ENCODE results near the gene MEAK7. TPM values are rescaled to one million over a fixed set of nuclear protein-coding genes. Genes with fewer than 3 reads are reported as not detected.
"Not testable (repeated sequence)": the region's sequence is repeated elsewhere in the genome, so short reads cannot be mapped to it uniquely, and the experiment has no call there.

Gene MEAK7
- total RNA-seq, 1 donor from 2014 or later = 4.4 TPM

GRCh38 chr16:84535851-84536250 lies 31.4 kb upstream of the MEAK7 start:
- intact Hi-C loops (cut with micrococcal nuclease) = no loop called here
- no peak for ATAC-seq
- DNase-seq = no peak

GRCh38 chr16:84535408-84535807 lies 30.9 kb upstream of the MEAK7 start:
- DNase-seq (no peak), ATAC-seq (no peak)
- intact Hi-C loops (cut with micrococcal nuclease) = no loop called here

GRCh38 chr16:84534815-84535214 lies 30.4 kb upstream of the MEAK7 start:
- no peak for DNase-seq
- ATAC-seq = no peak
- intact Hi-C loops (cut with micrococcal nuclease) = no loop called here

GRCh38 chr16:84532855-84533486 lies 28.5 kb upstream of the MEAK7 start:
- DNase-seq = no peak
- peak; percentile 53 for ATAC-seq
- intact Hi-C loops (cut with micrococcal nuclease) = no loop called here

- ATAC-seq (peak; percentile 93), DNase-seq (peak; percentile 66)
- intact Hi-C loops (cut with micrococcal nuclease) = no loop called here
Measured at GRCh38 chr16:84532291-84532724, 27.8 kb upstream of the MEAK7 start.

GRCh38 chr16:84531671-84532111 lies 27.2 kb upstream of the MEAK7 start:
- intact Hi-C loops (cut with micrococcal nuclease) = no loop called here
- no peak for DNase-seq
- no peak for ATAC-seq

- no peak for ATAC-seq
- DNase-seq = no peak
- intact Hi-C loops (cut with micrococcal nuclease) = no loop called here
Measured at GRCh38 chr16:84530590-84530989, 26.1 kb upstream of the MEAK7 start.

- intact Hi-C loops (cut with micrococcal nuclease) = no loop called here
- ATAC-seq = no peak
Measured at GRCh38 chr16:84529607-84530006, 25.1 kb upstream of the MEAK7 start.

GRCh38 chr16:84528322-84528721 lies 23.9 kb upstream of the MEAK7 start:
- ATAC-seq (no peak), DNase-seq (no peak)
- intact Hi-C loops (cut with micrococcal nuclease) = no loop called here

More at GRCh38 chr16:84529607-84530006, 25.1 kb upstream of the MEAK7 start:
- no peak for DNase-seq

- DNase-seq = no peak
Measured at GRCh38 chr16:84527532-84528269, 23.2 kb upstream of the MEAK7 start.

GRCh38 chr16:84526794-84527531 lies 22.5 kb upstream of the MEAK7 start:
- DNase-seq (no peak), ATAC-seq (peak; percentile 67)
- intact Hi-C loops (cut with micrococcal nuclease) = no loop called here

More at GRCh38 chr16:84527532-84528269, 23.2 kb upstream of the MEAK7 start:
- intact Hi-C loops (cut with micrococcal nuclease) = no loop called here
- no peak for ATAC-seq

- ATAC-seq; intact Hi-C loops (cut with micrococcal nuclease); DNase-seq: not testable (repeated sequence)
Measured at GRCh38 chr16:84524941-84525581, 20.6 kb upstream of the MEAK7 start.

GRCh38 chr16:84524346-84524920 lies 20.0 kb upstream of the MEAK7 start:
- intact Hi-C loops (cut with micrococcal nuclease) = no loop called here
- DNase-seq = no peak
- ATAC-seq = no peak

- no peak for ATAC-seq
- intact Hi-C loops (cut with micrococcal nuclease) = no loop called here
Measured at GRCh38 chr16:84521497-84521770, 17.0 kb upstream of the MEAK7 start.

GRCh38 chr16:84520725-84521496 lies 16.5 kb upstream of the MEAK7 start:
- intact Hi-C loops (cut with micrococcal nuclease) = no loop called here
- ATAC-seq (no peak), DNase-seq (no peak)

More at GRCh38 chr16:84521497-84521770, 17.0 kb upstream of the MEAK7 start:
- DNase-seq = no peak

GRCh38 chr16:84519855-84520254 lies 15.4 kb upstream of the MEAK7 start:
- no peak for DNase-seq
- intact Hi-C loops (cut with micrococcal nuclease) = loop anchor here (10.0 kb wide), 1 partner anchor 205 kb away; no protein-coding TSS in a partner anchor
- ATAC-seq = no peak

GRCh38 chr16:84518804-84519341 lies 14.4 kb upstream of the MEAK7 start:
- ATAC-seq = no peak
- intact Hi-C loops (cut with micrococcal nuclease) = loop anchor here (10.0 kb wide), 1 partner anchor 206 kb away; no protein-coding TSS in a partner anchor
- DNase-seq = no peak

GRCh38 chr16:84518220-84518619 lies 13.8 kb upstream of the MEAK7 start:
- ATAC-seq, DNase-seq: not testable (repeated sequence)
- intact Hi-C loops (cut with micrococcal nuclease) = loop anchor here (10.0 kb wide), 1 partner anchor 207 kb away; no protein-coding TSS in a partner anchor
